Left ventricle myocardium inferior (tissue), 1 donor: Measurements from ENCODE around the gene WASL. TPM values are rescaled to one million over a fixed set of nuclear protein-coding genes. Genes with fewer than 3 reads are reported as not detected.

Experiments used
- DNase-seq: peaks from one replicate; pipeline ENCODE4 v3.0.0-alpha.2; 2020
- H3K27ac ChIP-seq: fragments of 200-600 bp; replicated peaks from 2 replicates; pipeline ENCODE4 v1.8.0; 2021
- H3K27me3 ChIP-seq: fragments of 200-600 bp; 2 replicates; pipeline ENCODE4 v1.8.0; 2021; ENCODE audit warnings: low read depth
- H3K36me3 ChIP-seq: fragments of 200-600 bp; 2 replicates; pipeline ENCODE4 v1.8.0; 2021
- H3K4me1 ChIP-seq: fragments of 200-600 bp; 2 replicates; pipeline ENCODE4 v1.8.0; 2021
- H3K4me3 ChIP-seq: fragments of 200-600 bp; 2 replicates; pipeline ENCODE4 v1.8.0; 2021; ENCODE audit warnings: mild to moderate bottlenecking, moderate library complexity
- H3K9me3 ChIP-seq: fragments of 200-600 bp; replicated peaks from 2 replicates; pipeline ENCODE4 v1.8.0; 2021
- intact Hi-C: fragments of 100-400 bp; cut with micrococcal nuclease; formaldehyde crosslinking; loops from one replicate; pipeline ENCODE4 v1.11.0; 2022
- total RNA-seq: library from RNA; stranded (reverse); fragmentation: NEBNext Ultra II Directional; extraction: Animal tissue kit (Norgen Biotek cat#: 25700); gene quantifications from one replicate; pipeline ENCODE4 v1.2.1, GENCODE V29; 2021
- TF ChIP-seq, protein P1 (sequence below): fragments of 200-600 bp; IDR thresholded peaks from 2 replicates; pipeline ENCODE4 v1.8.0; 2021; ENCODE audit warnings: antibody characterized with exemption, mild to moderate bottlenecking, borderline replicate concordance
- donor health status: DM: no; HTN: yes; CAD: no; lungs with severe emphysema.

WASL gene
- total RNA-seq, 1 donor from 2014 or later, result 27.5 TPM

DNA sequence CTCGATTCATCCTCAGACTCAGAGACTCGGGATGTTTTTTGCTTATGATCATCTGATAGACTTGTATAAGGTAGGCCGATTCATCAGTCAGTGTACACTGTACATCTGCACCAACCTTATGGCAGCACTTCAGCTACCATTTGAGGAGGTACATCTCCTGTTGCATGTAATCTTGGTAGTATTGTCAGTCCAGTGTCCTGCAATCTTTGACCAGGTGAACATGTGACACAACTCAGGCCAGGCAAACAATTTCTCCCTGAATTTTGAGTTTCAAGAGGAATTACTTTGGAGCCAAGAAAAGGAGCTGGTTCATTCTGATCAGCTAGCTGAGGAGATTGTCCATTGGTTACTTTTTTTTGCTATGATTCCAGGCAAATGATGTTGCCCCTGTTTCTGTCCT is 19.7 kb upstream of the WASL start:
- H3K4me1 ChIP-seq, result peaks cover 6% of the 10 kb centered on the region
- H3K4me3 ChIP-seq, result no peak overlapping the region
- TF ChIP-seq, protein P1, sequence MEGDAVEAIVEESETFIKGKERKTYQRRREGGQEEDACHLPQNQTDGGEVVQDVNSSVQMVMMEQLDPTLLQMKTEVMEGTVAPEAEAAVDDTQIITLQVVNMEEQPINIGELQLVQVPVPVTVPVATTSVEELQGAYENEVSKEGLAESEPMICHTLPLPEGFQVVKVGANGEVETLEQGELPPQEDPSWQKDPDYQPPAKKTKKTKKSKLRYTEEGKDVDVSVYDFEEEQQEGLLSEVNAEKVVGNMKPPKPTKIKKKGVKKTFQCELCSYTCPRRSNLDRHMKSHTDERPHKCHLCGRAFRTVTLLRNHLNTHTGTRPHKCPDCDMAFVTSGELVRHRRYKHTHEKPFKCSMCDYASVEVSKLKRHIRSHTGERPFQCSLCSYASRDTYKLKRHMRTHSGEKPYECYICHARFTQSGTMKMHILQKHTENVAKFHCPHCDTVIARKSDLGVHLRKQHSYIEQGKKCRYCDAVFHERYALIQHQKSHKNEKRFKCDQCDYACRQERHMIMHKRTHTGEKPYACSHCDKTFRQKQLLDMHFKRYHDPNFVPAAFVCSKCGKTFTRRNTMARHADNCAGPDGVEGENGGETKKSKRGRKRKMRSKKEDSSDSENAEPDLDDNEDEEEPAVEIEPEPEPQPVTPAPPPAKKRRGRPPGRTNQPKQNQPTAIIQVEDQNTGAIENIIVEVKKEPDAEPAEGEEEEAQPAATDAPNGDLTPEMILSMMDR, result no peak
- H3K27ac ChIP-seq, result no peak overlapping the region
- no peaks in the 10 kb centered on the region for H3K27me3 ChIP-seq
- DNase-seq, result no peak
- intact Hi-C loops, result no loop called here
- H3K36me3 ChIP-seq, result no peaks in the 10 kb centered on the region
- H3K9me3 ChIP-seq, result no peaks in the 10 kb centered on the region

DNA sequence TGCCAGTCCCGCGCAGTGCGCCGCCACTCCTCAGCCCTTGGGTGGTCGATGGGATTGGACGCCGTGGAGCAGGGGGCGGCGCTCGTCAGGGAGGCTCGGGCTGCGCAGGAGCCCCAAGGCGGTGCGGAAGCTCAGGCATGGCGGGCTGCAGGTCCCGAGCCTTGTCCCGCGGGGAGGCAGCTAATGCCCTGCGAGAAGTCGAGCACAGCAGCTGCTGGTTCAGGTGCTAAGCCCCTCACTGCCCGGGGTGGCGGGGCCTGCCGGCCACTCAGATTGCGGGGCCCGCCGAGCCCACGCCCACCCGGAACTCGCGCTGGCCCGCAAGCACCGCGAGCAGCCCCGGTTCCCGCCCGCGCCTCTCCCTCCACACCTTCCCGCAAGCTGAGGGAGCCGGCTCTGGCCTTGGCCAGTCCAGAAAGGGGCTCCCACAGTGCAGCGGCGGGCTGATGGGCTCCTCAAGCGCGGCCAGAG is 14.4 kb upstream of the WASL start:
- Histone ChIP-seq H3K9me3 (no peaks in the 10 kb centered on the region), H3K27me3 (no peaks in the 10 kb centered on the region), H3K36me3 (no peaks in the 10 kb centered on the region), H3K4me1 (no peaks in the 10 kb centered on the region), H3K4me3 (no peak overlapping the region), H3K27ac (no peak overlapping the region)
- DNase-seq, result no peak
- TF ChIP-seq, protein P1, result no peak
- intact Hi-C loops, result no loop called here

DNA sequence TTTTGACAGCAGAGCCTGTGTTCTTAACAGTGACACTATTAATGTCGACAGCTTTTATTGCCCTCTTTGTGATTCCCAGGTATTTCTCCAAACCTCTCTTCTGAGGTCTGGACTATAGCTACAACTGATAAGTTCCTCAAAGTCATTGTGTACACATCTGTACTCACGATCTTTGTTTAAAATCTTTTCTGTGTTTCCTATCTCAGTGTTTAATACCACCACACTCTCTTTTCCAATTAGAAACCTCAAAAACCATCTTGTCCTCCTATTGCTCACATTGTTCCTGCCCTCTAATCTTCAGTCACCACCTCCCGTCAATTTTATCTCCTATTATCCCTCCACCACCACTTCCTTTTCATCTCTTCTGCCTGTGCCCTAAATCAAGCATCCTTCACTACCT is 12.9 kb upstream of the WASL start:
- intact Hi-C loops, result no loop called here

DNA sequence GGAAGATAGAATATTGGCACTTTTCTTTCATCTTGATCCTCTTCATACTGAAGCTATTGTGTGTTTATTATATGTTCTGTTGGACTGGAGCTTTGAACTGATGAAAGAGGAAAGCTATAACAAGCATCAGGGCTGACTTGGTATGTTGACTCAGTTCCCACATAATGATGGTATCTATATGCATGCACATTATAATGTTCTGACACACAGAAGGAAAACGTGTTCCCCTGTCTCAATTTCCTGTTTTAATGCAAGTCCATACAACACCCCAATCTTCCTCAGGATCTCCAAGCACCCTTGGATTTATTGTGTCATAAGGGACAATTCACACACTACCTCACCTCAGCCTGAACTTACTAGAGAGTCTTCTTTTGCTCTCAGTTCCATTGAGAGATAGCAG is 8.3 kb upstream of the WASL start:
- DNase-seq, result no peak

More for the DNA sequence above, 12.9 kb upstream of the WASL start:
- TF ChIP-seq, protein P1, result no peak
- Histone ChIP-seq H3K9me3 (no peaks in the 10 kb centered on the region), H3K36me3 (no peaks in the 10 kb centered on the region), H3K27me3 (no peaks in the 10 kb centered on the region), H3K4me3 (no peak overlapping the region), H3K4me1 (no peaks in the 10 kb centered on the region), H3K27ac (no peak overlapping the region)
- no peak for DNase-seq

DNA sequence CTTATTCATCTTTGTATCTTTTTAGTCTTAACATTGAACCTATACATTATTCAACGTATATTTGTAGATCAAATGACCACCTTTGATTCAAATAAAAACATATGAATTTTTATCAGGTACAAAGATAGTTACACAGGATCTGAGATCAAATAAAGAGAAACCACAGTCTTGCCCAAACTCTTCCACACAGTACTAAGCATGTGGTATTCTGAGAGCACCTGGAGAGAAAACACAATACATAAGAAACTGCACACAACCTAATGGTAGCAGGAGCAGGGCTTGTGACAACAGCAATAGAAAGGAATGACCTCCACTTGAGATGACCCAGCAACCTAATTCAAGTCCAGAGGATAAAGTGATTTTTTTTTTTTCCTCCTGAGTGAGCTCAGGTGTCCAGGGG is 6.5 kb upstream of the WASL start:
- H3K27ac ChIP-seq, result no peak overlapping the region
- TF ChIP-seq, protein P1, result no peak
- intact Hi-C loops, result no loop called here

More for the DNA sequence above, 8.3 kb upstream of the WASL start:
- no peaks in the 10 kb centered on the region for H3K9me3 ChIP-seq
- intact Hi-C loops, result no loop called here
- TF ChIP-seq, protein P1, result no peak
- no peak overlapping the region for H3K4me3 ChIP-seq
- no peaks in the 10 kb centered on the region for H3K27me3 ChIP-seq
- no peak overlapping the region for H3K27ac ChIP-seq
- no peaks in the 10 kb centered on the region for H3K36me3 ChIP-seq
- H3K4me1 ChIP-seq, result peaks cover 6% of the 10 kb centered on the region

More for the DNA sequence above, 6.5 kb upstream of the WASL start:
- H3K36me3 ChIP-seq, result no peaks in the 10 kb centered on the region
- DNase-seq, result no peak
- H3K4me1 ChIP-seq, result peaks cover 23% of the 10 kb centered on the region
- no peaks in the 10 kb centered on the region for H3K9me3 ChIP-seq
- H3K27me3 ChIP-seq, result no peaks in the 10 kb centered on the region
- no peak overlapping the region for H3K4me3 ChIP-seq
